Hematopoietic multipotent progenitor cell treated with erythropoietin and hydrocortisone succinate and interleukin-3 and kit ligand, for 15 days (in vitro differentiated cells): ENCODE data around the gene ELOVL1.
"Not testable (repeated sequence)": the region's sequence is repeated elsewhere in the genome, so short reads cannot be mapped to it uniquely, and the experiment has no call there.

Experiments
- DNase-seq: peaks from one replicate; pipeline ENCODE4 v3.0.0-alpha.2; 2015; ENCODE audit warnings: low spot score

Gene ELOVL1

GRCh38 chr1:43367904-43368645, at the start of gene ELOVL1:
ELOVL1 (minus strand) TSS chr1:43368011; CDS start chr1:43365609, 2,402 bp downstream.
- DNase-seq = peak; percentile 79

- DNase-seq = no peak
Measured at GRCh38 chr1:43415901-43416300, 48.1 kb upstream of the ELOVL1 start.

GRCh38 chr1:43414634-43415223, 46.9 kb upstream of the ELOVL1 start:
- peak; percentile 81 for DNase-seq

GRCh38 chr1:43413426-43413825, 45.6 kb upstream of the ELOVL1 start:
- DNase-seq = not testable (repeated sequence)

- DNase-seq = no peak
Measured at GRCh38 chr1:43410571-43410970, 42.8 kb upstream of the ELOVL1 start.

GRCh38 chr1:43405876-43406234, 38.0 kb upstream of the ELOVL1 start:
- no peak for DNase-seq

- peak; percentile 70 for DNase-seq
Measured at GRCh38 chr1:43405219-43405875, 37.5 kb upstream of the ELOVL1 start.

- no peak for DNase-seq
Measured at GRCh38 chr1:43404353-43404752, 36.5 kb upstream of the ELOVL1 start.

GRCh38 chr1:43402089-43402865, 34.5 kb upstream of the ELOVL1 start:
- DNase-seq = peak; percentile 19

GRCh38 chr1:43400441-43400840, 32.6 kb upstream of the ELOVL1 start:
- not testable (repeated sequence) for DNase-seq

GRCh38 chr1:43398227-43398626, 30.4 kb upstream of the ELOVL1 start:
- peak; percentile 35 for DNase-seq

- DNase-seq = no peak
Measured at GRCh38 chr1:43396059-43396458, 28.2 kb upstream of the ELOVL1 start.

- no peak for DNase-seq
Measured at GRCh38 chr1:43395523-43395922, 27.7 kb upstream of the ELOVL1 start.

- DNase-seq = no peak
Measured at GRCh38 chr1:43392702-43393101, 24.9 kb upstream of the ELOVL1 start.

- DNase-seq = peak; percentile 95
Measured at GRCh38 chr1:43389326-43390313, 21.8 kb upstream of the ELOVL1 start, which contains the start of the genes MED8 and SZT2. MED8 (minus strand) TSS chr1:43389800; CDS start chr1:43389764, 36 bp downstream. SZT2 (plus strand) TSS chr1:43389899; CDS start chr1:43389969, 70 bp downstream.

GRCh38 chr1:43388613-43389012, 20.8 kb upstream of the ELOVL1 start:
- DNase-seq = no peak

- no peak for DNase-seq
Measured at GRCh38 chr1:43387976-43388599, 20.3 kb upstream of the ELOVL1 start.

- DNase-seq = no peak
Measured at GRCh38 chr1:43386676-43387075, 18.9 kb upstream of the ELOVL1 start.

- DNase-seq = no peak
Measured at GRCh38 chr1:43383449-43383848, 15.6 kb upstream of the ELOVL1 start.

- no peak for DNase-seq
Measured at GRCh38 chr1:43382027-43382779, 14.4 kb upstream of the ELOVL1 start.
